Testis (tissue), 3 donors: Measurements from ENCODE around the gene PCBP3. TPM values are rescaled to one million over a fixed set of nuclear protein-coding genes. Genes with fewer than 3 reads are reported as not detected.

Experiments used
- DNase-seq: peaks from one replicate; pipeline ENCODE4 v3.0.0-alpha.2; 2019
- H3K27ac ChIP-seq, 2 donors: fragments of 200-600 bp; sonication (generic); one replicate each; pipeline ENCODE4 v1.5.1; 2019
- H3K27me3 ChIP-seq: fragments of 200-600 bp; sonication (generic); one replicate; pipeline ENCODE4 v1.5.1; 2019
- H3K36me3 ChIP-seq: fragments of 200-600 bp; sonication (generic); one replicate; pipeline ENCODE4 v1.5.1; 2017; ENCODE audit warnings: low read depth; ENCODE audit errors: missing control alignments
- H3K4me1 ChIP-seq: fragments of 200-600 bp; sonication (generic); one replicate; pipeline ENCODE4 v1.5.1; 2019
- H3K4me3 ChIP-seq, 2 donors: fragments of 200-600 bp; sonication (generic); one replicate each; pipeline ENCODE4 v1.5.1; 2017 to 2019
- H3K9me3 ChIP-seq: fragments of 200-600 bp; sonication (generic); one replicate; pipeline ENCODE4 v1.5.1; 2017
- CTCF ChIP-seq, 3 experiments: fragments of 450-650 bp in 2 of 3; fragments of 200-600 bp in 1 of 3; sonication (generic) in 1 of 3; IDR thresholded peaks; one replicate each; pipeline ENCODE4 v1.5.1; 2016 to 2019; ENCODE audit warnings: antibody characterized with exemption in 3 of 3, mild to moderate bottlenecking in 2 of 3, moderate library complexity in 1 of 3
- POLR2A ChIP-seq: fragments of 450-650 bp; IDR thresholded peaks from one replicate; pipeline ENCODE4 v1.6.1; 2017; ENCODE audit warnings: antibody characterized with exemption, mild to moderate bottlenecking, moderate library complexity
- whole genome bisulfite sequencing, 2 donors: methylation state at CpG; one replicate each; pipeline ENCODE4 v1.1.5; 2018; 5-methylcytosine and 5-hydroxymethylcytosine counted together
- intact Hi-C: fragments of 100-400 bp; cut with DNase I; formaldehyde crosslinking; loops from one replicate; pipeline ENCODE4 v1.15.1; 2023; ENCODE audit warnings: low total_unique reads
- polyA plus RNA-seq: library from polyadenylated mRNA; stranded (reverse); fragments of 350-450 nt; fragmentation: Illumina TruSeq; extraction: RNeasy Lipid Tissue Mini Kit (QIAGEN cat#74804); gene quantifications from one replicate; pipeline ENCODE4 v1.2.3, GENCODE V29; 2014; ENCODE audit warnings: low read depth, low replicate concordance; ENCODE audit not compliant: insufficient read depth
- total RNA-seq, 2 donors: library from RNA; depleted of rRNA; stranded (reverse); fragments of >200 nt; gene quantifications; one replicate each; pipeline ENCODE4 v1.2.3, GENCODE V29; 2016

The PCBP3 gene
- total and polyA plus RNA-seq, 3 donors from 2014 or later: 35.7 to 58.3 (median 38.0) TPM

GRCh38 chr21:45776971-45777370 is 133.4 kb downstream of the PCBP3 start:
- Histone ChIP-seq H3K36me3 (no peaks in the 10 kb centered on the region), H3K27ac (no peak overlapping the region), H3K4me3 (no peak overlapping the region), H3K9me3 (no peaks in the 10 kb centered on the region), H3K27me3 (no peaks in the 10 kb centered on the region), H3K4me1 (no peaks in the 10 kb centered on the region)
- no peak for TF ChIP-seq POLR2A
- no peak for TF ChIP-seq CTCF (IDR thresholded peaks at IDR 0.05)
- intact Hi-C loops: no loop called here
- DNase-seq: no peak
- WGBS, 2 donors: 89 to 94% methylated on average over 1 of the region's 1 CpG

DNA sequence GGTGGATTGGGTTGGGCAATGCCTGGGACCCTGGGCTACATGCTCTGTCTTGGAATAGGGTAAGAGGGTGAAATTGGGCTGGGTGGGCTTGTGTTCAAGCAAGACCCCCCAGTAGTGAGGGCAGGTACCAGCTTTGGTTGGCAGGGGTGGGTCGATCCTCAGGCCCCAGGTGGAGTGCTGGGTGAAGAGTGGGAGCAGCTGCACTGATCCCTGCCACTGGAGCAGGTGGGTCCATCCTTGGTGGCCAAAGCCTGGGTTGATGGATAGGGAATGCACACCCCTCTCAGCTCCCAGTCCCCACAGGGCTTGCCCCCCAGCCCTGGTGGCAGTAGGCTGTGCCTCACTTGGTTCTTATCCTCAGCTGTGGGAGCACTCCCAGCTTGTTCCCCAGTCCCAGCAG is 135.2 kb downstream of the PCBP3 start:
- no peaks in the 10 kb centered on the region for H3K4me1 ChIP-seq
- WGBS, 2 donors: 69% methylated on average over 1 of the region's 1 CpG; no CpG with 5 or more reads in 1 of the 2 donors
- DNase-seq: no peak
- TF ChIP-seq CTCF (IDR thresholded peaks at IDR 0.05) (no peak), POLR2A (no peak)
- H3K4me3 ChIP-seq: no peak overlapping the region
- no peaks in the 10 kb centered on the region for H3K9me3 ChIP-seq
- H3K27ac ChIP-seq: no peak overlapping the region
- intact Hi-C loops: no loop called here
- no peaks in the 10 kb centered on the region for H3K36me3 ChIP-seq
- no peaks in the 10 kb centered on the region for H3K27me3 ChIP-seq

DNA sequence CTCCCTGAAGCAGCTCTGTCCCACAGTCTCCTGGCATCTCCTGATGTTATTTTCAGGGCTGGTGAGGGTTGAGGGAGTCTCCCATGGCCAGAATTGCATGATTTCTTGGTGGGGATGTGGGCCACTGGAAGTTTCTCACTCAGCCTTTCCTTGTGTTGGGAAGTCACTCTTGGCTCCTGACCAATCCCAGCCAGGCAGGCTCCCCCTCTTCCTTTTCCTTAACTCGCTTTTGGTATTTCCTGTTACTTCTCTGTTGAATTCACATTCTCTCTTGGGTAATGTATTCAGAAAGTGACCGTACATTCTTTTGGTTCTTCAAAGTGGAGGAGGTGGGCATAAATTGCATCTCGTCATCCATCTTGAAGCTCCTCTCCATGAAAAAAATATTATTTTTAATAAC is 135.7 kb downstream of the PCBP3 start:
- H3K4me1 ChIP-seq: no peaks in the 10 kb centered on the region
- no peak for DNase-seq
- WGBS, 2 donors: 78 to 89% methylated on average over 3 of the region's 3 CpGs
- intact Hi-C loops: no loop called here
- no peak overlapping the region for H3K27ac ChIP-seq
- TF ChIP-seq CTCF (IDR thresholded peaks at IDR 0.05) (no peak), POLR2A (no peak)
- no peak overlapping the region for H3K4me3 ChIP-seq
- no peaks in the 10 kb centered on the region for H3K9me3 ChIP-seq
- H3K36me3 ChIP-seq: no peaks in the 10 kb centered on the region
- no peaks in the 10 kb centered on the region for H3K27me3 ChIP-seq

- Histone ChIP-seq H3K27me3 (no peaks in the 10 kb centered on the region), H3K9me3 (no peaks in the 10 kb centered on the region), H3K4me3 (no peak overlapping the region), H3K4me1 (no peaks in the 10 kb centered on the region), H3K36me3 (no peaks in the 10 kb centered on the region), H3K27ac (no peak overlapping the region)
- no peak for DNase-seq
- WGBS, 2 donors: 91 to 95% methylated on average over 3 of the region's 3 CpGs
- intact Hi-C loops: no loop called here
- no peak for TF ChIP-seq CTCF (IDR thresholded peaks at IDR 0.05)
- TF ChIP-seq POLR2A: no peak
Observed at GRCh38 chr21:45780647-45781046, 137.1 kb downstream of the PCBP3 start.

DNA sequence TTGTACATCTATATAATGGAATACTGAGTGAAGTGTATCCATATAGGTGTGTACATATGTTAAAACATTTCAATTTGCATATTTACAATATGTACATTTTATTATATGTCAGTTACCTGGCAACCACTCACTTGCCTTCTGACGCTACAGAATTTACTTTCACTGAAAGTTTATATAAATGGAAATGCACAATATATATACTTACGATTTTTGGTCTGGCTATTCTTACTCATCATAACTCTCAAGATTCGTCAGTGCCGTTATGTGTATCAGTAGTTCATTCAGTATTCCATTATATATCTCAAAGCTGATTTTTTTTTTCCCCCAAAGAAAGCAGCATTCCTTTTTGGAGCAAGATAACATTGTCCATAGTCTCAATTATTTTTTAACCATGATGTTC is 138.2 kb downstream of the PCBP3 start:
- H3K27me3 ChIP-seq: no peaks in the 10 kb centered on the region
- 91 to 92% methylated on average over 4 of the region's 4 CpGs for WGBS, 2 donors
- intact Hi-C loops: no loop called here

More for the DNA sequence above, 138.2 kb downstream of the PCBP3 start:
- H3K36me3 ChIP-seq: no peaks in the 10 kb centered on the region
- no peak overlapping the region for H3K4me3 ChIP-seq
- H3K4me1 ChIP-seq: no peaks in the 10 kb centered on the region
- TF ChIP-seq CTCF (IDR thresholded peaks at IDR 0.05): no peak
- no peak for TF ChIP-seq POLR2A
- H3K27ac ChIP-seq: no peak overlapping the region
- no peaks in the 10 kb centered on the region for H3K9me3 ChIP-seq
- no peak for DNase-seq
